ENCODE data around the gene AHNAK2. TPM values are rescaled to one million over a fixed set of nuclear protein-coding genes. Genes with fewer than 3 reads are reported as not detected.
"Not testable (repeated sequence)": the region's sequence is repeated elsewhere in the genome, so short reads cannot be mapped to it uniquely, and the experiment has no call there.

AHNAK2 gene
- total RNA-seq = under 1 TPM in 1 of 2 donors, not detected in 1; 0.05 TPM

- peak within 1 kb of the TSS; percentile 85 for H3K4me3 Mint-ChIP-seq
- H3K27me3 Mint-ChIP-seq (ENCODE audit: low read depth) = peaks cover 24% of the 10 kb centered on the region
- H3K27ac Mint-ChIP-seq = no peak within 1 kb of the TSS
- peaks cover 8% of the 10 kb centered on the region for H3K4me1 Mint-ChIP-seq (ENCODE audit: low read depth)
- no peaks in the 10 kb centered on the region for H3K9me3 Mint-ChIP-seq
- H3K36me3 Mint-ChIP-seq (ENCODE audit: insufficient read depth in 2 of 2) = no peaks in the 10 kb centered on the region
- DNase-seq (peak; percentile 75 to 79), ATAC-seq (replicated peaks in 1 of 2) (peak; percentile 84 to 85)
Observed at GRCh38 chr14:104977681-104978653, at the start of gene AHNAK2. AHNAK2 (minus strand) TSS chr14:104978374; CDS start chr14:104978237, 137 bp downstream.

DNA sequence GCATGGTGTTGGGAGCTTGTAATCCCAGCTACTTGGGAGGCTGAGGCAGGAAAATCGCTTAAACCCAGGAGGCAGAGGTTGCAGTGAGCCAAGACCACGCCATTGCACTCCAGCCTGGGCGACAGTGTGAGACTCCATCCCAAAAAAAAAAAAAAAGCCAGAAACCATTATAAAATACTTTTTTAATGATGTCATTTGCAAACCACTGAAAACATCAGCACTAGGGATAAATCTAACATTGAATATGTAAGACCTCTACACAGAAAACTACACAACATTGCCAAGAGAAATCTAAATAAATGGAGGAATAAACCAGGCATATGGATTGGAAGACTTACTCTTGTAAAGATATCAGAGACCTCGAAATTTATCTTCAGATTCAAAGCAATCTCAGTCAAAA is 49.5 kb upstream of the AHNAK2 start:
- H3K4me3 Mint-ChIP-seq; H3K27me3 Mint-ChIP-seq (ENCODE audit: low read depth); H3K9me3 Mint-ChIP-seq; H3K27ac Mint-ChIP-seq; H3K36me3 Mint-ChIP-seq (ENCODE audit: insufficient read depth in 2 of 2); ATAC-seq (replicated peaks in 1 of 2); DNase-seq: not testable (repeated sequence)
- H3K4me1 Mint-ChIP-seq (ENCODE audit: low read depth) = peaks cover 42% of the 10 kb centered on the region

DNA sequence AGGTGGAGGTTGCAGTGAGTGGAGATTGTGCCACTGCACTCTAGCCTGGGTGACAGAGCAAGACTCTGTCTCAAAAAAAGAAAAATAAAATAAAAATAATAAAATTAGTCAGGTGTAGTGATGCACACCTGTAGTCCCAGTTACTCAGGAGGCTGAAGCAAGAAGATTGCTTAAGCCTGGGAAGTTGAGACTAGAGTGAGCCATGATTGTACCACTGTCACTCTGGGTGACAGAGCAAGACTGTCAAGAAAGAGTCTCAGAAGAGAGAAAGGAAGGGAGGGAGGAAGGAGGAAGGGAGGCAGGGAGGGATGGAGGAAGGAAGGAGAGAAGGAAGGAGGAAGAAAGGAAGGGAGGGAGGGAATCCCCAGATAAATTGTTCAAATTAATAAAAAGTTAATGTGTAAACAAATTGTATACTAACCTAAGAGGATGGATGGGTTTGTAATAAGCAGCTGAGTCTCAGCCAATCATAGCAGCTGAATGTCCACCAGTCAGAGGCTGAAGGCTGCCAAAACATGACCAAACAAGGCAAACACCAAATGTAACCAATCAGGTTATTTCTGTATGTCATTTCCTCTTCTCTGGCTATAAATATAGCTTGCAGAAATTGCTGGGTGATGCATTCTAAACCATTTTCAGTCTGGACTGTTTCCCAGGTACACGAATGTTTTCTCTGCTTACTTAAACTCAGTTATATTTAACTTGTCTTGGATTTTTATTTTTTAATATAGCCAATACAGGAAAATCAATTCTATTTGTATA is 48.8 kb upstream of the AHNAK2 start:
- Mint-ChIP-seq H3K27ac (peak overlapping the region; percentile 70), H3K4me3 (peak overlapping the region; percentile 53 to 78), H3K27me3 (ENCODE audit: low read depth) (no peaks in the 10 kb centered on the region), H3K4me1 (ENCODE audit: low read depth) (peaks cover 48% of the 10 kb centered on the region), H3K9me3 (peaks cover 0 to 3% of the 10 kb centered on the region in 2 donors), H3K36me3 (ENCODE audit: insufficient read depth in 2 of 2) (peaks cover 3 to 4% of the 10 kb centered on the region in 2 donors)
- DNase-seq (no peak), ATAC-seq (replicated peaks in 1 of 2) (no peak)

DNA sequence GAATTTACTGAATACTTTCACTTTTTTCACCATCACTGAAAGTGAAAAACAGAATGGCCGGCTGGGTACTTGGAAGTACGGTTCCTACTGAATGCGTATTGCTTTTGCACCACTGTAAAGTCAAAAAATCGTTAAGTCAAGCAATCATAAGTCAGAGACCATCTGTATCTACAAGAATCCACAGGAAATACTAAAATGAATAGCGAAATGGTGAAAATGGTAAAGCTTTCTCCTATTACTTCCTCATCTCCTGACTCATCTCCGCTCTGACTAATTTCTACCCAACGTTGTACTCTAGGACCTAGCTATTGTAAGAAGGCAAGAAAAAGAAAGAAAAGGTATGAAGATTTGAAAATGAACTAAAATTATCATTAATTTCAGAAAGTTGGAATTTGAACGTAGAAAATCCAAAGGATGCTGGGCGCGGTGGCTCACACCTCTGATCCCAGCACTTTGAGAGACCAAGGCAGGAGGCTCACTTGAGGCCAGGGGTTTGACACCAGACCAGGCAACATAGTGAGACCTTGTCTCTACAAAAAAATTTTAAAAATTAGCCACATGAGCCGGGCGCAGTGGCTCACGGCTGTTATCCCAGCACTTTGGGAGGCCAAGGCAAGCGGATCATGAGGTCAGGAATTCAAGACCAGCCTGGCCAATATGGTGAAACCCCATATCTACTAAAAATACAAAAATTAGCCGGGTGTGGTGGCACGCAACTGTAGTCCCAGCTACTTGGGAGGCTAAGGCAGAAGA is 48.0 kb upstream of the AHNAK2 start:
- ATAC-seq (replicated peaks in 1 of 2) (peak; percentile 57), DNase-seq (peak; percentile 39 to 51)
- Mint-ChIP-seq H3K9me3 (peaks cover 0 to 3% of the 10 kb centered on the region in 2 donors), H3K27me3 (ENCODE audit: low read depth) (no peaks in the 10 kb centered on the region), H3K36me3 (ENCODE audit: insufficient read depth in 2 of 2) (peaks cover 4 to 6% of the 10 kb centered on the region in 2 donors), H3K27ac (peak overlapping the region; percentile 95), H3K4me1 (ENCODE audit: low read depth) (peaks cover 54% of the 10 kb centered on the region), H3K4me3 (peak overlapping the region; percentile 53 to 78)

GRCh38 chr14:105025429-105025828 is 47.3 kb upstream of the AHNAK2 start:
- peaks cover 4 to 6% of the 10 kb centered on the region in 2 donors for H3K36me3 Mint-ChIP-seq (ENCODE audit: insufficient read depth in 2 of 2)
- no peak for ATAC-seq (replicated peaks in 1 of 2)
- peak overlapping the region; percentile 95 for H3K27ac Mint-ChIP-seq
- H3K9me3 Mint-ChIP-seq = peaks cover 0 to 3% of the 10 kb centered on the region in 2 donors
- H3K4me3 Mint-ChIP-seq = peak overlapping the region; percentile 53 to 78
- H3K4me1 Mint-ChIP-seq (ENCODE audit: low read depth) = peaks cover 54% of the 10 kb centered on the region
- DNase-seq = no peak
- H3K27me3 Mint-ChIP-seq (ENCODE audit: low read depth) = no peaks in the 10 kb centered on the region

DNA sequence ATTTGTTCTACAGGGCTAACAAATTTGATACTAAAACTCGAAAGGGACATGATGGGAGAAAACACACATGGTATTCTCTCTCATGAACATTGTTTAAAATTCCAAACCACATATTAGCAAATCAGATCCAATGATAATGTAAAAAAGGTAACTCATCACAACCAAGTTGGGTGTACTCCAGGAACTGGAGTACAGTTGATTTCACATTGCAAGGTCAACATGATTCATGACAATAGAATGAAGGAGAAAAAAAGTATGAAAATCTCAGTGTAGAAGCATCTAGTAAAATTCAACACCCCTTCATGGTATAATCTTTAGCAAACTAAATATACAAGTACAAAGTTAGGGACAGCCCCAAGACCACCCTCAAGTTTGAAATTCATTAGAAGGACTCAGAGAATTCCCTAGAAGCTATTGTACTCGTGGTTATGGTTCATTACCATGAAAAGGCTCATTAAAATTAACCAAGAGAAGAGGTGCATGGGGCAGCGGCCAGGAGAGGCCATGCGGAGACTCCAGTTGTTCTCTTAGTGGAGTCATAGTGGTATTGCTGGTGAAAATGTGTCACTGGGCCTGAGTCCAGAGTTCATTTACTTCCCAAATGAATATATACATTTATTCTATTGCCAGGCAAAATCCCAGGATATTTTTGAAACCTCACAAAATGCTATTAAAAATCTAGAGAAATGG is 45.8 kb upstream of the AHNAK2 start:
- Mint-ChIP-seq H3K4me3 (peak overlapping the region in 1 of 2 donors; percentile 59), H3K27me3 (ENCODE audit: low read depth) (no peaks in the 10 kb centered on the region), H3K36me3 (ENCODE audit: insufficient read depth in 2 of 2) (peaks cover 7% of the 10 kb centered on the region in 2 donors), H3K9me3 (peaks cover 0 to 3% of the 10 kb centered on the region in 2 donors), H3K27ac (peak overlapping the region; percentile 51), H3K4me1 (ENCODE audit: low read depth) (peaks cover 64% of the 10 kb centered on the region)
- ATAC-seq (replicated peaks in 1 of 2) (no peak), DNase-seq (no peak)

DNA sequence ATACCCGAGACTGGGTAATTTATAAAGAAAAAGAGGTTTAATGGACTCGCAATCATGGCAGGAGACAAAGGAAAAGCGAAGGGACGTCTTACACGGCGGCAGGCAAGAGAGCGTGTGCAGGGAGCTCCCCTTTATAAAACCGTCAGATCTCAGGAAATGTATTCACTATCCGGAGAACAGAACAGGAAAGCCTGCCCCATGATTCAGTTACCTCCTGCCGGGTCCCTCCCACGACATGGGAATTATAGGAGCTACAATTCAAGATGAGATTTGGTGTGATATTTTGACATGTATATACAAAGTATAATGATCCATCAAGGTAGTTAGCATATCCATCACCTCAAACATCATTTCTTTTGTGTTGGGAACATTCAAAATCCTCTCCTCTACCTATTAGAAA is 45.0 kb upstream of the AHNAK2 start:
- Mint-ChIP-seq H3K4me1 (ENCODE audit: low read depth) (peaks cover 72% of the 10 kb centered on the region), H3K27me3 (ENCODE audit: low read depth) (no peaks in the 10 kb centered on the region), H3K36me3 (ENCODE audit: insufficient read depth in 2 of 2) (peaks cover 8 to 10% of the 10 kb centered on the region in 2 donors), H3K27ac (peak overlapping the region; percentile 55), H3K4me3 (peak overlapping the region in 1 of 2 donors; percentile 98), H3K9me3 (peaks cover 0 to 3% of the 10 kb centered on the region in 2 donors)
- no peak for DNase-seq
- ATAC-seq (replicated peaks in 1 of 2) = no peak

DNA sequence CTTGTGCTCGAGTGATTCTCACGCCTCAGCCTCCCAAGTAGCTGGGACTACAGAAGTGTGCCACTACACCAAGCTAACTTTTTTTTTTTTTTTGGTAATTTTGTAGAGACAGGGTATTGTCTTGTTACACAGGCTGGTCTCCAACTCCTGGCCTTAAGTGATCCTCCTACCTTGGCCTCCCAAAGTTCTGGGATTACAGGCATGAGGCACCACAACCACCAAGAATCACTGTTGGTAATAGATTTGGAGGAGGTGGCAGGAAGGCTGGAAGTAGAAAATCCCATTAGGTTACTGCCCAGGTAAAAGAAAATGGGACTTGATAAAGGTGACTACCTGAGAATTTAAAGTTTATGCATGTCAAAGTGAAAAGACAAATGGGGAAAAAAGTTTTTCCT is 44.1 kb upstream of the AHNAK2 start:
- ATAC-seq (replicated peaks in 1 of 2) = no peak
- peaks cover 81% of the 10 kb centered on the region for H3K4me1 Mint-ChIP-seq (ENCODE audit: low read depth)
- H3K4me3 Mint-ChIP-seq = peak overlapping the region; percentile 98
- peaks cover 8 to 11% of the 10 kb centered on the region in 2 donors for H3K36me3 Mint-ChIP-seq (ENCODE audit: insufficient read depth in 2 of 2)
- no peak for DNase-seq
- H3K9me3 Mint-ChIP-seq = peaks cover 0 to 3% of the 10 kb centered on the region in 2 donors
- no peaks in the 10 kb centered on the region for H3K27me3 Mint-ChIP-seq (ENCODE audit: low read depth)
- H3K27ac Mint-ChIP-seq = peak overlapping the region; percentile 61

- H3K27me3 Mint-ChIP-seq (ENCODE audit: low read depth) = no peaks in the 10 kb centered on the region
- peaks cover 8 to 10% of the 10 kb centered on the region in 2 donors for H3K36me3 Mint-ChIP-seq (ENCODE audit: insufficient read depth in 2 of 2)
- peak; percentile 25 to 40 for DNase-seq
Observed at GRCh38 chr14:105021656-105022275, 43.6 kb upstream of the AHNAK2 start.

GRCh38 chr14:105020815-105021655 is 42.9 kb upstream of the AHNAK2 start, which contains the start of gene CDCA4:
CDCA4 (minus strand) TSS chr14:105021083; CDS start chr14:105011929, 9,154 bp downstream.
- ATAC-seq (replicated peaks in 1 of 2) (peak; percentile 81 to 85), DNase-seq (peak; percentile 99)
- H3K27ac Mint-ChIP-seq = peak within 1 kb of the TSS; percentile 87
- H3K4me3 Mint-ChIP-seq = peak within 1 kb of the TSS; percentile 98
- H3K36me3 Mint-ChIP-seq (ENCODE audit: insufficient read depth in 2 of 2) = peaks cover 8 to 16% of the 10 kb centered on the region in 2 donors
- peaks cover 0 to 1% of the 10 kb centered on the region in 2 donors for H3K9me3 Mint-ChIP-seq
- peaks cover 81% of the 10 kb centered on the region for H3K4me1 Mint-ChIP-seq (ENCODE audit: low read depth)
- no peaks in the 10 kb centered on the region for H3K27me3 Mint-ChIP-seq (ENCODE audit: low read depth)

More at GRCh38 chr14:105021656-105022275, 43.6 kb upstream of the AHNAK2 start:
- Mint-ChIP-seq H3K4me3 (peak overlapping the region; percentile 98), H3K4me1 (ENCODE audit: low read depth) (peaks cover 81% of the 10 kb centered on the region), H3K9me3 (peaks cover 0 to 3% of the 10 kb centered on the region in 2 donors), H3K27ac (peak overlapping the region; percentile 61)
- no peak for ATAC-seq (replicated peaks in 1 of 2)
